Coronary artery (tissue), 2 donors: Measurements from ENCODE around the gene FYB2.

Source experiments
- DNase-seq: peaks from one replicate; pipeline ENCODE4 v3.0.0-alpha.2; 2017; ENCODE audit warnings: low spot score
- H3K27ac ChIP-seq, 2 donors: fragments of 200-600 bp; sonication (generic); one replicate each; pipeline ENCODE4 v1.5.1; 2016 to 2019
- H3K4me3 ChIP-seq: fragments of 200-600 bp; sonication (generic); 2 replicates; pipeline ENCODE4 v1.5.1; 2016; ENCODE audit warnings: mild to moderate bottlenecking, moderate library complexity
- TF ChIP-seq, protein P1 (sequence below): fragments of 200-600 bp; sonication (generic); IDR thresholded peaks from one replicate; pipeline ENCODE4 v1.5.1; 2019; ENCODE audit warnings: antibody characterized with exemption

Gene FYB2

GRCh38 chr1:56849750-56850149 is 30.5 kb upstream of the FYB2 start:
- H3K27ac ChIP-seq = no peak overlapping the region
- no peak for DNase-seq
- TF ChIP-seq, protein P1, sequence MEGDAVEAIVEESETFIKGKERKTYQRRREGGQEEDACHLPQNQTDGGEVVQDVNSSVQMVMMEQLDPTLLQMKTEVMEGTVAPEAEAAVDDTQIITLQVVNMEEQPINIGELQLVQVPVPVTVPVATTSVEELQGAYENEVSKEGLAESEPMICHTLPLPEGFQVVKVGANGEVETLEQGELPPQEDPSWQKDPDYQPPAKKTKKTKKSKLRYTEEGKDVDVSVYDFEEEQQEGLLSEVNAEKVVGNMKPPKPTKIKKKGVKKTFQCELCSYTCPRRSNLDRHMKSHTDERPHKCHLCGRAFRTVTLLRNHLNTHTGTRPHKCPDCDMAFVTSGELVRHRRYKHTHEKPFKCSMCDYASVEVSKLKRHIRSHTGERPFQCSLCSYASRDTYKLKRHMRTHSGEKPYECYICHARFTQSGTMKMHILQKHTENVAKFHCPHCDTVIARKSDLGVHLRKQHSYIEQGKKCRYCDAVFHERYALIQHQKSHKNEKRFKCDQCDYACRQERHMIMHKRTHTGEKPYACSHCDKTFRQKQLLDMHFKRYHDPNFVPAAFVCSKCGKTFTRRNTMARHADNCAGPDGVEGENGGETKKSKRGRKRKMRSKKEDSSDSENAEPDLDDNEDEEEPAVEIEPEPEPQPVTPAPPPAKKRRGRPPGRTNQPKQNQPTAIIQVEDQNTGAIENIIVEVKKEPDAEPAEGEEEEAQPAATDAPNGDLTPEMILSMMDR = no peak
- H3K4me3 ChIP-seq = no peak overlapping the region

DNA sequence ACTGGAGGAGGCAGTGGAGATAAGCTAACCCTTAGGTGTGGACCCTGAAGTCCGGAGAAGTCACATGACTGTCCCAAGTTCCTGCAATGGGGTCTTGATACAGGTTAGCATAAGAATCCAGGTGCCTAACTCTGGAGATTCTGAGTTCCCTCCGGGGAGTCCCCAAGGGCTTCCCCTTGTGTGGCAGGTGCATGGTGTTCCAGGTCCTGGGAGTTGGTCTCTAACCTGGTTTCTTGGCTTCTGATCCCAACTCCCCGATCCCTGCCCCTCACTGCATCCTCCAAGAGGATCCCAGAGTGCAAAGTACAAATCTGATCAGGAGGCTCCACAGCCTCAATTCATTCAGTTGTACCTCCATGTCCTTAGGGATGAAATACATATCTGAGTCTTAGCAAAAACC is 26.1 kb upstream of the FYB2 start:
- DNase-seq = no peak
- Histone ChIP-seq H3K4me3 (no peak overlapping the region), H3K27ac (no peak overlapping the region)
- TF ChIP-seq, protein P1 = no peak

DNA sequence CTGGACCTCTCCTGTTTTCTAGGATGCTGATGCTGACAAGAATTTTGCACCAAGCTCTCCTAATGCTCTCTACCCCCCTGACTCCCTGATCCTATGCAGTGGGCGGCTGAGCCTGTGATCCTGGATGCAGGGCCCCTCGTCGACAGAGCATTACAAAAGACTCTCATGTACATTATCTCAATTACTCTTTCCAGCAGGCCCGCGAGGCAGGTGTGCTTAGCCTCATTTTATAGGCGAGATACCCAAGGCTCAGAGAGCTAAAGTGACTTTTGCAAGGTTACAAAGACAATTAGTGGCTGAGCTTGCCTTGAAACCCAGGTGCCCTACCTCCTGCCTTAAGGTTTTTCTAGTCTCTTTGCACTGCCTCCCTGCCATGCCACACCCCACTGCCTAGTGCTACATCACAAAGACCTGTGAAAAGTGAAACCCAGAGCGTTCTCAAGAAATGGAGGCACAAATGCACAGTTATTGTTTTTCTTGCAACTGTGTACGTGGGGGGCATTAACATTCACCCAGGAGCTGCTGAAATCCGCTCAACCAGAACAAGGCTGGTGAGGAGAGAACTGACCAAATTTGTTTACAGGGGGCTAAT is 25.4 kb upstream of the FYB2 start:
- TF ChIP-seq, protein P1 = no peak
- no peak for DNase-seq
- H3K4me3 ChIP-seq = no peak overlapping the region
- H3K27ac ChIP-seq = no peak overlapping the region

DNA sequence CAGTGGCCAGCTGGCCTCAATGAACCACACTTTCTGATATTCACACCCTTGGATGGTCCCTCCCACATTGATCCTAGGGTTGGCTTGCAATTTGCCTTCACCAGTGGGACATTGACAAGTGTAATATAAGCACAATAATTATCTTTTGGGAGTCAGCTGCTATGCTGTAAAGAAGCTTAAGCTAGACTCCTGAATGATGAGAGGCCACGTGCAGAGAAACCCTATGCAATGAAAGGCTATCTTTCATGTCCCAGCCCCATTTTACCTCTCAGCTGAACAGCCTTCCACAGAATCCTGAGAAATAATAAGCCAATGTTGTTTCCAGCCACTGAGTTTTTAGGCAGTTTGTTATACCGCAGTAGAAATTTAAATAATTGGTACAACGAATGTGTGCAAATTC is 24.3 kb upstream of the FYB2 start:
- no peak overlapping the region for H3K4me3 ChIP-seq
- H3K27ac ChIP-seq = no peak overlapping the region
- TF ChIP-seq, protein P1 = no peak
- no peak for DNase-seq

DNA sequence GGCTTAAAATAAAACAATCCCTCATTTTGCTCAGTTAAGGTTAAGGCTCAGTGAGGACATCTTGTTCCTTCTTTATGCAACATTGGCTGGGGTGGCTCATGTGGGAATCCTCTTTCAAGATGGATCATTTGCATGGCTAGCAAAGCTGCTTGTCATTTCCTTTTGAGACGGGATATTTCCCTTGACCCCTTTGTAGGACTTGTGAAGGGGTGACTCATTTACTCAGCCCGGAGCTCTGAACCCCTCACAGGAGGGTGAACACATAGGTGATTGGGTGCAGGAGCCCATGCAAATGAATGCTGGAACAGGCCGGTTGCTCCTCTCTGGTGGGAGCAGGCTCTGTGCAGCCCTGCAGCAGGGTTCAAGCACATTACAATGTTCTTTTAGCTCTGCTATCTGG is 19.6 kb upstream of the FYB2 start:
- H3K4me3 ChIP-seq = no peak overlapping the region

DNA sequence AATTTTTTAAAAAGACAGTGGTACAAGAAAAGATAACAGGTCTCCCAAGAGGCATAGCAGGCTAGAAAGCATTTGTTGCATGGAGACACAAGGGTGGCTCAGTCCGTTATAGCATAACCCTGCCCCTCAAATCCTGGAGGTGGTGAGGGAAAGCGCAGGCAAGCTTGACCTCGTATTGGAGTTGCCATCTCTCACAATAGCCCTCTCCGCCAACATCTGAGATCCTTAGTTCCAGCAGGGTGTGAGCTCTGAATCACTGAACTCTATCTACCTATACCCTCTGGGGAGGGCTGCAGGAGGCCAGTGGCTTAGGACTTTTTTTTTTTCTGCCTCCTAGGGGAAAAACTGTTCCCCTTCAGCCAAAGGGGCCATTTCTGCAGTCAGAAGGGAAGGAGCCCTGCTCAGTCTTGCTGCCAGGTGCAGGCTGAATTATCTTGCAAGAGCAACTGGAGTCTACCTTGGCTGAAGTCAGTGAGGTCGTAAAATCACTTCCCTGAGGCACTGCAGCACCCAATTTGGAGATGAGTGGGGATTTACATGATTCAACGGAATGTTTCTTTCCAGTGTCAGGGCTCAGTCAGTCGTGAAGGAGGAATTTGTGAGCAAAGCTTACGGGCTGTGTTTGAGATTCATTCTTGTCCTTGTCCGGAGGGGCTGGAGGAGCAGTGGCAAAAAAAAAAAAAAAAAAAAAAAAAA is 18.2 kb upstream of the FYB2 start:
- DNase-seq = no peak
- TF ChIP-seq, protein P1 = no peak
- H3K27ac ChIP-seq = no peak overlapping the region
- H3K4me3 ChIP-seq = no peak overlapping the region

More for the DNA sequence above, 19.6 kb upstream of the FYB2 start:
- TF ChIP-seq, protein P1 = no peak
- DNase-seq = no peak
- H3K27ac ChIP-seq = no peak overlapping the region

GRCh38 chr1:56836359-56836758 is 17.2 kb upstream of the FYB2 start:
- Histone ChIP-seq H3K27ac (no peak overlapping the region), H3K4me3 (no peak overlapping the region)
- DNase-seq = no peak
- TF ChIP-seq, protein P1 = no peak
